ENCODE data around the gene AKAP7.

DNA sequence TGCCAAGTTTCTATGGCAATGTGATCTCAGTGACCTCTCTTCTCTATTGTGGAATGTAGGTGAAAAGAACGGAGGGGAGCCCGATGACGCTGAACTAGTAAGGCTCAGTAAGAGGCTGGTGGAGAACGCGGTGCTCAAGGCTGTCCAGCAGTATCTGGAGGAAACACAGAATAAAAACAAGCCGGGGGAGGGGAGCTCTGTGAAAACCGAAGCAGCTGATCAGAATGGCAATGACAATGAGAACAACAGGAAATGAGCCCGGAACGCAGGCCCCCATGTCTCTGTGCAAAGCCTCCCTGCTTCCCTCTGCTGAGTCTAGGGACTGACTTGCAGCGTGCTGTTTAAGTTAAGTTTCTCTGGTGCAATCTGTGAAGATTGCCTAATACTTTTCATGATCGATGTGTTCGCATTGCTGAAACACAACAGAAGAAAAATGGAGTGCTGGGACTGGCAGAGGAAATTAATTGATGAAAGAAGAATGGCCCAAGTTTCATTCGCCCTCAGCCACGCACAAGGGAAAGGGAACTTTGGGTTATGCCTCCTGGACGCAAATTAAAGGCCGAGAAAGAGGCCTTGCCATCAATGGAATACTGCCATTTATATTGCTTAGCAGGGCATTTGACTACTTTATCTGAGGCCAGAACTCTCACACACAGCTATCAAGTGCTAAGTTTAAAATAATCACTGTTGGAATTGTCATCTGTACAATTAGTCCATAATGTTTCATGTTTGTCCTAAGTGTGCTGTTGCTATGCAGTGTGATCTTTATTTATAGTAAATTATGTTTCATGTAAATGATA, 146.4 kb downstream of the AKAP7 start:
- TF ChIP-seq, protein P1, sequence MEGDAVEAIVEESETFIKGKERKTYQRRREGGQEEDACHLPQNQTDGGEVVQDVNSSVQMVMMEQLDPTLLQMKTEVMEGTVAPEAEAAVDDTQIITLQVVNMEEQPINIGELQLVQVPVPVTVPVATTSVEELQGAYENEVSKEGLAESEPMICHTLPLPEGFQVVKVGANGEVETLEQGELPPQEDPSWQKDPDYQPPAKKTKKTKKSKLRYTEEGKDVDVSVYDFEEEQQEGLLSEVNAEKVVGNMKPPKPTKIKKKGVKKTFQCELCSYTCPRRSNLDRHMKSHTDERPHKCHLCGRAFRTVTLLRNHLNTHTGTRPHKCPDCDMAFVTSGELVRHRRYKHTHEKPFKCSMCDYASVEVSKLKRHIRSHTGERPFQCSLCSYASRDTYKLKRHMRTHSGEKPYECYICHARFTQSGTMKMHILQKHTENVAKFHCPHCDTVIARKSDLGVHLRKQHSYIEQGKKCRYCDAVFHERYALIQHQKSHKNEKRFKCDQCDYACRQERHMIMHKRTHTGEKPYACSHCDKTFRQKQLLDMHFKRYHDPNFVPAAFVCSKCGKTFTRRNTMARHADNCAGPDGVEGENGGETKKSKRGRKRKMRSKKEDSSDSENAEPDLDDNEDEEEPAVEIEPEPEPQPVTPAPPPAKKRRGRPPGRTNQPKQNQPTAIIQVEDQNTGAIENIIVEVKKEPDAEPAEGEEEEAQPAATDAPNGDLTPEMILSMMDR (IDR thresholded peaks at IDR 0.05), result no peak
- no peak for TF ChIP-seq POLR2A (IDR thresholded peaks at IDR 0.05)

Data from testis (tissue), 2 donors.